HFF-Myc (cell line): ENCODE data around the gene ST3GAL3.

Source experiments
- DNase-seq: peaks from one replicate; pipeline ENCODE4 v3.0.0-alpha.2; 2011; ENCODE audit warnings: low read depth; ENCODE audit errors: extremely low read depth
- H3K4me3 ChIP-seq: replicated peaks from 2 replicates; pipeline ENCODE4 v1.5.1; 2011; ENCODE audit warnings: low read depth, mild to moderate bottlenecking, control low read depth, low read length
- TF ChIP-seq, protein P1 (sequence below): IDR thresholded peaks from 2 replicates; pipeline ENCODE4 v1.5.1; 2012; ENCODE audit warnings: mild to moderate bottlenecking, low read depth, low read length, control low read depth; ENCODE audit errors: missing control alignments

ST3GAL3 gene

GRCh38 chr1:43835082-43836021, 128.0 kb downstream of the ST3GAL3 start:
- DNase-seq, result peak; percentile 84
- TF ChIP-seq, protein P1, sequence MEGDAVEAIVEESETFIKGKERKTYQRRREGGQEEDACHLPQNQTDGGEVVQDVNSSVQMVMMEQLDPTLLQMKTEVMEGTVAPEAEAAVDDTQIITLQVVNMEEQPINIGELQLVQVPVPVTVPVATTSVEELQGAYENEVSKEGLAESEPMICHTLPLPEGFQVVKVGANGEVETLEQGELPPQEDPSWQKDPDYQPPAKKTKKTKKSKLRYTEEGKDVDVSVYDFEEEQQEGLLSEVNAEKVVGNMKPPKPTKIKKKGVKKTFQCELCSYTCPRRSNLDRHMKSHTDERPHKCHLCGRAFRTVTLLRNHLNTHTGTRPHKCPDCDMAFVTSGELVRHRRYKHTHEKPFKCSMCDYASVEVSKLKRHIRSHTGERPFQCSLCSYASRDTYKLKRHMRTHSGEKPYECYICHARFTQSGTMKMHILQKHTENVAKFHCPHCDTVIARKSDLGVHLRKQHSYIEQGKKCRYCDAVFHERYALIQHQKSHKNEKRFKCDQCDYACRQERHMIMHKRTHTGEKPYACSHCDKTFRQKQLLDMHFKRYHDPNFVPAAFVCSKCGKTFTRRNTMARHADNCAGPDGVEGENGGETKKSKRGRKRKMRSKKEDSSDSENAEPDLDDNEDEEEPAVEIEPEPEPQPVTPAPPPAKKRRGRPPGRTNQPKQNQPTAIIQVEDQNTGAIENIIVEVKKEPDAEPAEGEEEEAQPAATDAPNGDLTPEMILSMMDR, result no peak
- no peak overlapping the region for H3K4me3 ChIP-seq

DNA sequence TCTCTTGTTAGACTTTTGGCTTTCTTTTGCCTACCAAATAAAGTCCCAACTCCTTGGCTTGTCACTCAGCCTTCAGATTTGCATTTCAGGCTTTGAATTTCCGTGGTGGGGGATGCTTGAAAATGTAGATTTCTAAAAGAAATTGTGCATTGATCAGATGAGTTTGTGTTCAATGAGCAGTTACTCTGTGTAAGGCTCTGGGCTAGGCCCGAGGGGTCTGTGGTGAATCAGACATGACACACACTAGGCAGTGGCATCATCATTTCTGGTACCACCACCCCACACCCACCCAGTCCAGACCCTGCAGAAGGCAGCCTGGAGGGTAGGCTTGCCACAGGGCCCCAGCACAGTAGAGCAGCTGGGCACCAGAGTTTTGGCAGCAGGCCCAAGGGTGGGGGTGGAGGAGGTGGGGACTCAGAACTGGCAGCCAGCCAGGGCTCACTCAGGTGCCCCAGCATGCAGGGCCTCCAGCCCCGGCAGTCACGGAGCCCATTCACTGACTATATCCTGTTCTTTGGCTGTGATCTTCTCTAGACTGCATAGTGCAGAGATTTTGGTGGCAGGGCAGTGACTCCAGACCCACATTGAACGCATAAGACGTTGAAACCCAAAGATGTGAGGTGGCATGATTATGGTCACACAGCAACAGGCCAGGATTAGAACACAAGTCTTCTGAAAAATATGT, 129.1 kb downstream of the ST3GAL3 start:
- TF ChIP-seq, protein P1, result no peak
- H3K4me3 ChIP-seq, result no peak overlapping the region
- no peak for DNase-seq

- TF ChIP-seq, protein P1, result no peak
- no peak for DNase-seq
- no peak overlapping the region for H3K4me3 ChIP-seq
Observed at GRCh38 chr1:43839056-43839455, 131.7 kb downstream of the ST3GAL3 start.

DNA sequence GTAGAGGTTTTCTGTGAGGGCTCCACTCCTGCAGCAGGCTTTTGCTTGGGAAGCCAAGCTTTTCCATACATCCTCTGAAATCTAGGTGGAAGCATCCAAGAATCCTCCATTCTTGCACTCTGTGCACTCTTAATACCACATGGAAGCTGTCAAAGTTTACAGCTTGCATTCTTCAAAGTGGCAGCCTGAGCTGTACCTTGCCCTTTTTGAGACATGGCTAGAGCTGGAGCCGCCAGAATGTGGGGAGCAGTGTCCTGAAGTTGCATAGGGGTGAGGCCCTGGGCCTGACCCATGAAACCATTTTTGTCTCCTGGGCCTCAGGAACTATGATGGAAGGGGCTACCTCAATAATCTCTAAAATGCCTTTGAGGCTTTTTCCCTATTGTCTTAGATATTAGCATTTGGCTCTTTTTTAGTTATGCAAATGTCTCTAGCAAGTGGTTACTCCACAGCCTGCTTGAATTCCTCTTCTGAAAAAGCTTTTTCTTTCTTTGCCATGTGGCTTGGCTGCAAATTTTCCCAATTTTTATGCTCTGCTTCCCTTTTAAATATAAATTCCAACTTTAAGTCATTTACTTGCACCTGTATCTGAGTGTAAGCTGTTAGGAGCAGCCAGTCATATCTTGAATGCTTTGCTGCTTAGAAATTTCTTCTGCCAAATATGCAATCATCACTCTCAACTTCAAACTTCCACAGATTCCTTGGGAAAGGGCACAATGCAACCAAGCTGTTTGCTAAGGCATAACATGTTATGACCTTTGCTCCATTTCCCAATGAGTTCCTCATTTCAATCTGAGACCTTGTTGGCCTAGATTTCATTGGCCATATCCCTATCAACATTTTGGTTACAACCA, 134.2 kb downstream of the ST3GAL3 start:
- no peak overlapping the region for H3K4me3 ChIP-seq
- TF ChIP-seq, protein P1, result no peak
- no peak for DNase-seq

DNA sequence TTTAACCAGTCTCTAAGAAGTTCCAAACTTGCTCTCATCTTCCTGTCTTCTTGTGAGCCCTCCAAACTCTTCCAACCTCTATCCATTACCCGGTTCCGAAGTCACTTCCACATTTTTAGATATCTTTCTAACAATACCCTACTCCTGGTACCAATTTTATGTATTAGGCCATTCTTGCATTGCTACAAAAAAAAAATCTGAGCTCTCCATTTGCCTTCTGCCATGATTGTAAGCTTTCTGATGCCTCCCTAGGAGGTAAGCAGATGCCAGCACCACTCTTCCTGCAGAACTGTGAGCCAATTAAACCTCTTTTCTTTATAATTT, 134.8 kb downstream of the ST3GAL3 start:
- TF ChIP-seq, protein P1, result no peak
- no peak overlapping the region for H3K4me3 ChIP-seq
- no peak for DNase-seq

DNA sequence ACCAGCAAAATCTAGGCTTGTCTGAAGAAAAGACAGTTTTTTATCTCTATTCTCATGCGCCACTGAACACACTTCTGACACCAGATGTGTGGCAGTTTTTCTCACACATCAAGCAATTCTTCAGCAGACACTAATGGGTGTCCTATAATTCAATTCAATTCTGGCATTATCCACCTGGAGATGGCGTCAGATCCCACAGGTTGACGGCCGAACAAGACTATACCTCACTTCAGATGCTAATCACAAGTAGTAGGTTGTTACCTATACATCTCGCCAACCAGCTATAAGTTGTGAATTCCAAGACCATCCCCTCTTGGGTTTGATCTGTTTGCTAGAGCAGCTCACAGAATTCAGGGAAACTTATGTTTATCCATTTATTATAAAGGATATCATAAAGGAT, 136.3 kb downstream of the ST3GAL3 start:
- no peak overlapping the region for H3K4me3 ChIP-seq
- no peak for DNase-seq
- TF ChIP-seq, protein P1, result no peak
